Activated CD8-positive, alpha-beta T cell treated with anti-CD3 and anti-CD28 coated beads for 36 hours (primary cell): ENCODE results near the gene CTSD. TPM values are rescaled to one million over a fixed set of nuclear protein-coding genes. Genes with fewer than 3 reads are reported as not detected.
"Not testable (repeated sequence)": the region's sequence is repeated elsewhere in the genome, so short reads cannot be mapped to it uniquely, and the experiment has no call there.

Experiments used
- ATAC-seq: fragments of 200-7000 bp; cut with Tn5 transposase; one replicate; pipeline ENCODE4 v1.10.0; 2021; ENCODE audit warnings: mild to moderate bottlenecking, moderate library complexity
- CTCF ChIA-PET: fragments of 350-600 bp; sonication (Branson Sonifier 250); formaldehyde crosslinking; loops from one replicate; lab custom pipeline; 2021; ENCODE audit warnings: antibody characterized with exemption; lab: Charles Lee
- POLR2A ChIA-PET: fragments of 350-600 bp; sonication (Branson Sonifier 250); formaldehyde crosslinking; loops from one replicate; lab custom pipeline; 2021; ENCODE audit warnings: antibody characterized with exemption; lab: Charles Lee
- DNase-seq: peaks from one replicate; pipeline ENCODE4 v3.0.0-alpha.2; 2020
- H3K27ac Mint-ChIP-seq: one replicate; pipeline ENCODE4 v1.8.0; 2021; ENCODE audit warnings: mild to moderate bottlenecking, mixed read lengths
- H3K27me3 Mint-ChIP-seq: one replicate; pipeline ENCODE4 v1.8.0; 2021; ENCODE audit warnings: mixed read lengths
- H3K36me3 Mint-ChIP-seq: one replicate; pipeline ENCODE4 v1.8.0; 2021; ENCODE audit warnings: low read depth, mixed read lengths
- H3K4me1 Mint-ChIP-seq: one replicate; pipeline ENCODE4 v1.8.0; 2021; ENCODE audit warnings: low read depth, mixed read lengths
- H3K4me3 Mint-ChIP-seq: one replicate; pipeline ENCODE4 v1.8.0; 2021; ENCODE audit warnings: mild to moderate bottlenecking, moderate library complexity, mixed read lengths
- H3K9me3 Mint-ChIP-seq: one replicate; pipeline ENCODE4 v1.8.0; 2021; ENCODE audit warnings: mixed read lengths
- intact Hi-C: fragments of 100-400 bp; cut with micrococcal nuclease; formaldehyde crosslinking; loops from one replicate; pipeline ENCODE4 v1.10.0; 2022
- total RNA-seq, 2 experiments: library from RNA; stranded (reverse); gene quantifications; one replicate each; pipeline ENCODE4 v1.2.3, GENCODE V29; 2021
- TF ChIP-seq, protein P1 (sequence below): fragments of 200-600 bp; IDR thresholded peaks from one replicate; pipeline ENCODE4 v1.8.0; 2022; ENCODE audit warnings: antibody characterized with exemption, mild to moderate bottlenecking

CTSD gene
- total RNA-seq, 2 experiments from 2014 or later, result 44.9 to 45.6 TPM

GRCh38 chr11:1807264-1807995 lies 43.7 kb upstream of the CTSD start:
- no peak overlapping the region for H3K27ac Mint-ChIP-seq

GRCh38 chr11:1805525-1805924 lies 41.8 kb upstream of the CTSD start:
- Mint-ChIP-seq H3K27ac (no peak overlapping the region), H3K9me3 (no peaks in the 10 kb centered on the region), H3K27me3 (no peaks in the 10 kb centered on the region), H3K4me3 (no peak overlapping the region), H3K4me1 (no peaks in the 10 kb centered on the region), H3K36me3 (no peaks in the 10 kb centered on the region)
- POLR2A ChIA-PET, result no interaction called here
- intact Hi-C loops, result no loop called here
- ATAC-seq (no peak), DNase-seq (no peak)
- CTCF ChIA-PET, result interaction anchor here (1.2 to 10.4 kb wide), 7 partner anchors 9 to 165 kb away, joined by 3 to 67 read pairs (median 9); no protein-coding TSS in a partner anchor
- TF ChIP-seq, protein P1, sequence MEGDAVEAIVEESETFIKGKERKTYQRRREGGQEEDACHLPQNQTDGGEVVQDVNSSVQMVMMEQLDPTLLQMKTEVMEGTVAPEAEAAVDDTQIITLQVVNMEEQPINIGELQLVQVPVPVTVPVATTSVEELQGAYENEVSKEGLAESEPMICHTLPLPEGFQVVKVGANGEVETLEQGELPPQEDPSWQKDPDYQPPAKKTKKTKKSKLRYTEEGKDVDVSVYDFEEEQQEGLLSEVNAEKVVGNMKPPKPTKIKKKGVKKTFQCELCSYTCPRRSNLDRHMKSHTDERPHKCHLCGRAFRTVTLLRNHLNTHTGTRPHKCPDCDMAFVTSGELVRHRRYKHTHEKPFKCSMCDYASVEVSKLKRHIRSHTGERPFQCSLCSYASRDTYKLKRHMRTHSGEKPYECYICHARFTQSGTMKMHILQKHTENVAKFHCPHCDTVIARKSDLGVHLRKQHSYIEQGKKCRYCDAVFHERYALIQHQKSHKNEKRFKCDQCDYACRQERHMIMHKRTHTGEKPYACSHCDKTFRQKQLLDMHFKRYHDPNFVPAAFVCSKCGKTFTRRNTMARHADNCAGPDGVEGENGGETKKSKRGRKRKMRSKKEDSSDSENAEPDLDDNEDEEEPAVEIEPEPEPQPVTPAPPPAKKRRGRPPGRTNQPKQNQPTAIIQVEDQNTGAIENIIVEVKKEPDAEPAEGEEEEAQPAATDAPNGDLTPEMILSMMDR, result no peak

More at GRCh38 chr11:1807264-1807995, 43.7 kb upstream of the CTSD start:
- no peaks in the 10 kb centered on the region for H3K9me3 Mint-ChIP-seq
- CTCF ChIA-PET, result interaction anchor here (0.7 to 10.4 kb wide), 9 partner anchors 9 to 167 kb away, joined by 3 to 67 read pairs (median 4); no protein-coding TSS in a partner anchor
- ATAC-seq, result peak; percentile 51
- DNase-seq, result no peak
- intact Hi-C loops, result no loop called here
- no peaks in the 10 kb centered on the region for H3K36me3 Mint-ChIP-seq
- H3K27me3 Mint-ChIP-seq, result no peaks in the 10 kb centered on the region
- no peaks in the 10 kb centered on the region for H3K4me1 Mint-ChIP-seq
- TF ChIP-seq, protein P1, result no peak
- no peak overlapping the region for H3K4me3 Mint-ChIP-seq
- POLR2A ChIA-PET, result interaction anchor here (0.8 kb wide), 1 partner anchor 13 kb away, joined by 3 read pairs; no protein-coding TSS in a partner anchor

DNA sequence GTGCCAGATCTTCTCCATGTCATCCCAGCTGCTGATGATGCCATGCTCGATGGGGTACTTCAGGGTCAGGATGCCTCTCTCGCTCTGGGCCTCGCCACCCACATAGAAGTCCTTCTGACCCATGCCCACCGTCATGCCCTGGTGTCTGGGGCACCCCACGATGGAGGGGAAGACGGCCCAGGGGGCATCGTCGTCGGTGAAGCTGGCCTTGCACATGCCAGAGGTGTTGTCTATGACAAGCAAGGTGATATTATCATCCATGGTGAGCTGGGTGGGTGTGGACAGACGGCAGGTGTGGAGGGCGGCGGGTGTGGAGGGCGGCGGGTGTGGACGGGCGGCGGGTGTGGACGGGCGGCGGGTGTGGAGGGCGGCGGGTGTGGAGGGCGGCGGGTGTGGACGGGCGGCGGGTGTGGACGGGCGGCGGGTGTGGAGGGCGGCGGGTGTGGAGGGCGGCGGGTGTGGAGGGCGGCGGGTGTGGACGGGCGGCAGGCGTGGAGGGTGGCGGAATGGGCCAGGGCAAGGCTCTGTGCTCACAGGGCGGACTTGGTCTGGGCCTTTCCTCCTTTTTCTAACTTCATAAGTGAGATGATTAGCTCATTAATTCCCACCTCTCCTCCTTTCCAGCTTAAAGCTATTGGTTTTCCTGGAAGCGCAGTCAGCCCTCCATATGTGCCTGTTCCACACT lies 40.2 kb upstream of the CTSD start:
- DNase-seq, H3K4me1 Mint-ChIP-seq, H3K27me3 Mint-ChIP-seq, H3K4me3 Mint-ChIP-seq, POLR2A ChIA-PET, H3K9me3 Mint-ChIP-seq, intact Hi-C loops, H3K36me3 Mint-ChIP-seq, H3K27ac Mint-ChIP-seq, ATAC-seq: not testable (repeated sequence)
- CTCF ChIA-PET, result interaction anchor here (2.1 to 10.4 kb wide), 4 partner anchors 29 to 151 kb away, joined by 9 to 67 read pairs (median 15); no protein-coding TSS in a partner anchor

DNA sequence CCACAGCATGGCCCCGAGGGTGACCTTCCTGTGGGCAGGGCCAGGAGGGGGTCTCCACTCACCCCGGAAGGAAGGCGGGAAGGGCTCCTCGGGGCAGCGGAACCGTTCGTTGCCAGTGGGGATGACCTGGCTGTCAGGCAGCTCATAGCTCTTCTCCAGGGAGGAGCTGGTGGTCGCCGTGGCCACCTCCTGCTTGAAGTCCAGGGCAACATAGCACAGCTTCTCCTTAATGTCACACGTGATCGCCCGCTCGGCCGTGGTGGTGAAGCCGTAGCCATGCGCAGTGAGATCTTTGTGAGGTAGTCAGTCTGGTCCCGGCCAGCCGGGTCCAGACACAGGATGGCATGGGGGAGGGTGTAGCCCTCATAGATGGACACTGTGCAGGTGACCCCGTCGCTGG lies 39.5 kb upstream of the CTSD start:
- TF ChIP-seq, protein P1, result no peak
- no peak overlapping the region for H3K4me3 Mint-ChIP-seq
- ChIA-PET POLR2A (no interaction called here), CTCF (interaction anchor here (10.4 kb wide), 1 partner anchor 110 kb away, joined by 67 read pairs; no protein-coding TSS in a partner anchor)
- no peaks in the 10 kb centered on the region for H3K4me1 Mint-ChIP-seq
- no peaks in the 10 kb centered on the region for H3K9me3 Mint-ChIP-seq
- no peaks in the 10 kb centered on the region for H3K27me3 Mint-ChIP-seq
- DNase-seq, result no peak
- no peaks in the 10 kb centered on the region for H3K36me3 Mint-ChIP-seq
- no peak overlapping the region for H3K27ac Mint-ChIP-seq
- no peak for ATAC-seq
- intact Hi-C loops, result no loop called here

GRCh38 chr11:1797391-1798125 lies 33.8 kb upstream of the CTSD start:
- ChIA-PET POLR2A (interaction anchor here (0.6 to 1.1 kb wide), 3 partner anchors 33 to 139 kb away, joined by 3 to 5 read pairs (median 4); no protein-coding TSS in a partner anchor), CTCF (interaction anchor here (0.7 to 1.0 kb wide), 3 partner anchors 8 to 158 kb away, joined by 3 read pairs; no protein-coding TSS in a partner anchor)
- Mint-ChIP-seq H3K4me1 (peaks cover 5% of the 10 kb centered on the region), H3K27me3 (peaks cover 1% of the 10 kb centered on the region), H3K36me3 (peaks cover under 1% of the 10 kb centered on the region), H3K4me3 (no peak overlapping the region), H3K27ac (no peak overlapping the region), H3K9me3 (no peaks in the 10 kb centered on the region)
- TF ChIP-seq, protein P1, result no peak
- intact Hi-C loops, result no loop called here
- DNase-seq, result no peak
- no peak for ATAC-seq
